Tibial nerve (tissue), 4 donors: ENCODE results near the gene SETD6.

ENCODE experiments used
- EP300 ChIP-seq, 2 donors: sonication (generic); formaldehyde crosslinking; IDR thresholded peaks; one replicate each; pipeline ENCODE4 v1.6.1; 2017; ENCODE audit warnings: antibody characterized with exemption in 2 of 2, mild to moderate bottlenecking in 1 of 2
- POLR2A ChIP-seq, 2 donors: fragments of 450-650 bp; IDR thresholded peaks; one replicate each; pipeline ENCODE4 v1.6.1; 2017; ENCODE audit warnings: antibody characterized with exemption in 2 of 2, mild to moderate bottlenecking in 2 of 2, moderate library complexity in 2 of 2
- TF ChIP-seq, protein P1 (sequence below), 5 experiments: fragments of 200-600 bp in 3 of 5; fragments of 450-650 bp in 2 of 5; sonication (generic) in 3 of 5; IDR thresholded peaks; one replicate each; pipeline ENCODE4 v1.5.1; 2016 to 2019; ENCODE audit warnings: antibody characterized with exemption in 5 of 5, mild to moderate bottlenecking in 3 of 5, moderate library complexity in 2 of 5

GRCh38 chr16:58472827-58473226 lies 42.5 kb upstream of the SETD6 start:
- TF ChIP-seq, protein P1, sequence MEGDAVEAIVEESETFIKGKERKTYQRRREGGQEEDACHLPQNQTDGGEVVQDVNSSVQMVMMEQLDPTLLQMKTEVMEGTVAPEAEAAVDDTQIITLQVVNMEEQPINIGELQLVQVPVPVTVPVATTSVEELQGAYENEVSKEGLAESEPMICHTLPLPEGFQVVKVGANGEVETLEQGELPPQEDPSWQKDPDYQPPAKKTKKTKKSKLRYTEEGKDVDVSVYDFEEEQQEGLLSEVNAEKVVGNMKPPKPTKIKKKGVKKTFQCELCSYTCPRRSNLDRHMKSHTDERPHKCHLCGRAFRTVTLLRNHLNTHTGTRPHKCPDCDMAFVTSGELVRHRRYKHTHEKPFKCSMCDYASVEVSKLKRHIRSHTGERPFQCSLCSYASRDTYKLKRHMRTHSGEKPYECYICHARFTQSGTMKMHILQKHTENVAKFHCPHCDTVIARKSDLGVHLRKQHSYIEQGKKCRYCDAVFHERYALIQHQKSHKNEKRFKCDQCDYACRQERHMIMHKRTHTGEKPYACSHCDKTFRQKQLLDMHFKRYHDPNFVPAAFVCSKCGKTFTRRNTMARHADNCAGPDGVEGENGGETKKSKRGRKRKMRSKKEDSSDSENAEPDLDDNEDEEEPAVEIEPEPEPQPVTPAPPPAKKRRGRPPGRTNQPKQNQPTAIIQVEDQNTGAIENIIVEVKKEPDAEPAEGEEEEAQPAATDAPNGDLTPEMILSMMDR (IDR thresholded peaks at IDR 0.05), result no peak
- TF ChIP-seq POLR2A (IDR thresholded peaks at IDR 0.05) (no peak), EP300 (IDR thresholded peaks at IDR 0.05) (no peak)
